ENCODE measurements around the gene FDX1. TPM values are rescaled to one million over a fixed set of nuclear protein-coding genes. Genes with fewer than 3 reads are reported as not detected.
A peak's percentile ranks its signal among the peaks of the same experiment; 100 is the strongest.

The FDX1 gene
- total RNA-seq, 1 experiment from 2014 or later, result 13.6 TPM

GRCh38 chr11:110428040-110428439 is 1.7 kb upstream of the FDX1 start:
- no peak for DNase-seq (ENCODE audit: low read depth, low spot score)
- Histone ChIP-seq H3K4me1 (ENCODE audit: control insufficient read depth, insufficient read depth, low read length) (peaks cover 24% of the 10 kb centered on the region), H3K27ac (ENCODE audit: low read length) (no peak overlapping the region), H3K27me3 (ENCODE audit: control insufficient read depth, insufficient read depth, low read length) (no peaks in the 10 kb centered on the region), H3K4me3 (ENCODE audit: low read depth in 2 of 2, low read length in 2 of 2) (no peak overlapping the region), H3K36me3 (ENCODE audit: control insufficient read depth, insufficient read depth, low read length) (no peaks in the 10 kb centered on the region; the same call in 1 of the 2 replicates), H3K9me3 (ENCODE audit: control insufficient read depth, insufficient read depth, low read depth, low read length) (no peaks in the 10 kb centered on the region)
- CTCF ChIA-PET, result interaction anchor here (0.7 kb wide), 1 partner anchor 100 kb away, joined by 3 read pairs; no protein-coding TSS in a partner anchor
- in situ Hi-C loops (cut with HindIII; ENCODE audit: low pct_unique_long_range_greater_than_20kb, low sequenced_read_pairs) (no loop called here), intact Hi-C loops (cut with micrococcal nuclease; ENCODE audit: unreplicated experiment) (no loop called here)
- POLR2A ChIA-PET, result no interaction called here
- no TSS peak for BruUV-seq (replicated peaks)
- TF ChIP-seq TCF7L2 (IDR thresholded peaks at IDR 0.05; ENCODE audit: low read depth, low read length), result no peak
- no peak for TF ChIP-seq POLR2AphosphoS5 (IDR thresholded peaks at IDR 0.05; ENCODE audit: low read depth, low read length)
- TF ChIP-seq, protein P1, sequence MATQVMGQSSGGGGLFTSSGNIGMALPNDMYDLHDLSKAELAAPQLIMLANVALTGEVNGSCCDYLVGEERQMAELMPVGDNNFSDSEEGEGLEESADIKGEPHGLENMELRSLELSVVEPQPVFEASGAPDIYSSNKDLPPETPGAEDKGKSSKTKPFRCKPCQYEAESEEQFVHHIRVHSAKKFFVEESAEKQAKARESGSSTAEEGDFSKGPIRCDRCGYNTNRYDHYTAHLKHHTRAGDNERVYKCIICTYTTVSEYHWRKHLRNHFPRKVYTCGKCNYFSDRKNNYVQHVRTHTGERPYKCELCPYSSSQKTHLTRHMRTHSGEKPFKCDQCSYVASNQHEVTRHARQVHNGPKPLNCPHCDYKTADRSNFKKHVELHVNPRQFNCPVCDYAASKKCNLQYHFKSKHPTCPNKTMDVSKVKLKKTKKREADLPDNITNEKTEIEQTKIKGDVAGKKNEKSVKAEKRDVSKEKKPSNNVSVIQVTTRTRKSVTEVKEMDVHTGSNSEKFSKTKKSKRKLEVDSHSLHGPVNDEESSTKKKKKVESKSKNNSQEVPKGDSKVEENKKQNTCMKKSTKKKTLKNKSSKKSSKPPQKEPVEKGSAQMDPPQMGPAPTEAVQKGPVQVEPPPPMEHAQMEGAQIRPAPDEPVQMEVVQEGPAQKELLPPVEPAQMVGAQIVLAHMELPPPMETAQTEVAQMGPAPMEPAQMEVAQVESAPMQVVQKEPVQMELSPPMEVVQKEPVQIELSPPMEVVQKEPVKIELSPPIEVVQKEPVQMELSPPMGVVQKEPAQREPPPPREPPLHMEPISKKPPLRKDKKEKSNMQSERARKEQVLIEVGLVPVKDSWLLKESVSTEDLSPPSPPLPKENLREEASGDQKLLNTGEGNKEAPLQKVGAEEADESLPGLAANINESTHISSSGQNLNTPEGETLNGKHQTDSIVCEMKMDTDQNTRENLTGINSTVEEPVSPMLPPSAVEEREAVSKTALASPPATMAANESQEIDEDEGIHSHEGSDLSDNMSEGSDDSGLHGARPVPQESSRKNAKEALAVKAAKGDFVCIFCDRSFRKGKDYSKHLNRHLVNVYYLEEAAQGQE (IDR thresholded peaks at IDR 0.05; ENCODE audit: insufficient read depth in 1 of 2, low read depth in 2 of 2, low read length in 1 of 2), result no peak
- no peak for TF ChIP-seq CTCF (IDR thresholded peaks at IDR 0.05)
- no peak for TF ChIP-seq SIN3A (IDR thresholded peaks at IDR 0.05; ENCODE audit: borderline replicate concordance, insufficient read depth, low read depth, low read length)
- ATAC-seq, result no peak

- H3K4me1 ChIP-seq (ENCODE audit: control insufficient read depth, insufficient read depth, low read length), result peaks cover 32% of the 10 kb centered on the region
- no peak for DNase-seq (ENCODE audit: low read depth, low spot score)
- peak overlapping the region; percentile 69 to 80 for H3K4me3 ChIP-seq (ENCODE audit: low read depth in 2 of 2, low read length in 2 of 2)
- TF ChIP-seq, protein P1 (IDR thresholded peaks at IDR 0.05; ENCODE audit: insufficient read depth in 1 of 2, low read depth in 2 of 2, low read length in 1 of 2), result no peak
- no peak for TF ChIP-seq POLR2AphosphoS5 (IDR thresholded peaks at IDR 0.05; ENCODE audit: low read depth, low read length)
- no peak for TF ChIP-seq TCF7L2 (IDR thresholded peaks at IDR 0.05; ENCODE audit: low read depth, low read length)
- no peak for TF ChIP-seq CTCF (IDR thresholded peaks at IDR 0.05)
- no peak for TF ChIP-seq SIN3A (IDR thresholded peaks at IDR 0.05; ENCODE audit: borderline replicate concordance, insufficient read depth, low read depth, low read length)
- H3K9me3 ChIP-seq (ENCODE audit: control insufficient read depth, insufficient read depth, low read depth, low read length), result no peaks in the 10 kb centered on the region
- BruUV-seq (replicated peaks), result no TSS peak
- no peaks in the 10 kb centered on the region for H3K27me3 ChIP-seq (ENCODE audit: control insufficient read depth, insufficient read depth, low read length)
- intact Hi-C loops (cut with micrococcal nuclease; ENCODE audit: unreplicated experiment), result no loop called here
- CTCF ChIA-PET, result interaction anchor here (0.6 to 1.0 kb wide), 4 partner anchors 31 to 342 kb away, joined by 3 to 4 read pairs (median 3); no protein-coding TSS in a partner anchor
- POLR2A ChIA-PET, result no interaction called here
- ATAC-seq, result no peak
- peak overlapping the region; percentile 81 for H3K27ac ChIP-seq (ENCODE audit: low read length)
- no peaks in the 10 kb centered on the region; the same call in 1 of the 2 replicates for H3K36me3 ChIP-seq (ENCODE audit: control insufficient read depth, insufficient read depth, low read length)
- in situ Hi-C loops (cut with HindIII; ENCODE audit: low pct_unique_long_range_greater_than_20kb, low sequenced_read_pairs), result no loop called here
Measured at GRCh38 chr11:110428956-110429730, 605 bp upstream of the FDX1 start.

Data from Panc1 (cell line).